GM12891 (cell line): Measurements from ENCODE around the gene EIF4G2.

Experiments used
- PAX5 ChIP-seq: IDR thresholded peaks from 2 replicates; pipeline ENCODE4 v1.6.1; 2011; ENCODE audit warnings: low read length, moderate library complexity, mild to moderate bottlenecking; ENCODE audit not compliant: insufficient read depth, severe bottlenecking
- POLR2A ChIP-seq: IDR thresholded peaks from 2 replicates; pipeline ENCODE4 v1.6.1; 2011; ENCODE audit warnings: low read depth, low read length, control low read depth
- POLR2AphosphoS5 ChIP-seq: IDR thresholded peaks from 2 replicates; pipeline ENCODE4 v1.6.1; 2011; ENCODE audit warnings: low read depth, low read length, control low read depth
- TAF1 ChIP-seq: IDR thresholded peaks from 2 replicates; pipeline ENCODE4 v1.6.1; 2011; ENCODE audit warnings: low read depth, low read length, control low read depth

DNA sequence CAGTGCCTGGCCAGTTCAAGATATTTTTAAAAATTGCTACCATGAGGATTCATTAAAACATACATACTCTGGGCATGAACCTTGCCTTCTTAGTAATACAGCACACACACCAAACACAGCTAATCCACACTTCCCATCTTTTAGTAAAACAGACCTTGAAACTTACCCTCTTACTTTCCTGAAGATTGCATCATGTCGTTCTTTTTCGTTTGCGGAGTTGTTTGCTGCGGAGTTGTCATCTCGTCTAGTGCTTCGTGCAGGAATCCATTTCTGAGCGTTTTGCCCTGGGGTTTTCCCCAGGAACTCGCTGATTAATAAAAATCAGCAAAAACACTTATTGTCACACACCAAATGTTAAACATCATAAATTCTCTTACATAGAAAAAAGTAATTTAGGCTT lies 3.0 kb downstream of the EIF4G2 start:
- no peak for TF ChIP-seq POLR2A
- TF ChIP-seq POLR2AphosphoS5: no peak
- no peak for TF ChIP-seq TAF1
- TF ChIP-seq PAX5: no peak
